Pulmonary artery endothelial cell (primary cell): Measurements from ENCODE around the gene CDC5L. TPM values are rescaled to one million over a fixed set of nuclear protein-coding genes. Genes with fewer than 3 reads are reported as not detected.

Source experiments
- DNase-seq: peaks from one replicate; pipeline ENCODE4 v3.0.0-alpha.2; 2011; ENCODE audit warnings: low read depth, low spot score
- total RNA-seq: library from RNA; depleted of rRNA; stranded (reverse); fragments of >200 nt; gene quantifications from 2 replicates; pipeline ENCODE4 v1.2.3, GENCODE V29; 2014

CDC5L gene
- total RNA-seq, 1 donor from 2014 or later, result 21.1 TPM

GRCh38 chr6:44452725-44453124, 65.2 kb downstream of the CDC5L start:
- no peak for DNase-seq

DNA sequence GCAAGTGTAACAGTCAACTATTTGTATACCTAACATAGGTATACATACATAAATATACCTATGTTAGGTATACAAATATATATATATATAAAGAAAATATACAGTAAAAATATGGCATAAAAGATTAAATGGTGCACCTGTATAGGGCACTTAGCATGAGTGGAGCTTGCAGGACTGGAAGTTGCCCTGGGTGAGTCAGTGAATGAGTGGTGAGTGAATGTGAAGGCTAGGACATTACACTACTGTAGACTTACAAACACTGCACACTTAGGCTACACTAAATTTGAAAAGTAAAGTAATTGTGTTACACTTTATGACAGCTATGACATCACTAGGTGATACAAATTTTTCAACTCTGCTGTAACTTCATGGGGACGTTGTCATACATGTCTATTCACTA, 65.6 kb downstream of the CDC5L start:
- DNase-seq, result no peak

DNA sequence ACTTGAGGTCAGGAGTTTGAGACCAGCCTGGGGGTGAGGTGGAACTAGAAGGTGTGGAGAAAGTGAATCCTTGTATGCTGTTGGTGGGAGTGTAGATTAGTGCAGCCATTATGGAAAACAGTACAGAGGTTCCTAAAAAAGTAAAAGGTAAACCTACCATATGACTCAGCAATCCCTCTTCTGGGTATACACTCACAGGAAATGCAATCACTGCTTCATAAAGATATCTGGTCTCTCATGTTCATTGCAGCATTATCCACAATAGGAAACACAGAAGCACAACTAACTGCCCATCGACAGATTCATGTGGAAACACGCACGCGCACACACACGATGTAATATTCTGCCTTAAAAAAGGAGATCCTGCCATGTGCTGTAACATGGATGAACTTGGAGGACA, 66.7 kb downstream of the CDC5L start:
- no peak for DNase-seq

- DNase-seq, result no peak
Measured at GRCh38 chr6:44456070-44456965, 68.8 kb downstream of the CDC5L start.

- DNase-seq, result no peak
Measured at GRCh38 chr6:44456966-44457292, 69.4 kb downstream of the CDC5L start.

- no peak for DNase-seq
Measured at GRCh38 chr6:44457596-44457995, 70.1 kb downstream of the CDC5L start.

GRCh38 chr6:44458551-44458950, 71.0 kb downstream of the CDC5L start:
- no peak for DNase-seq

DNA sequence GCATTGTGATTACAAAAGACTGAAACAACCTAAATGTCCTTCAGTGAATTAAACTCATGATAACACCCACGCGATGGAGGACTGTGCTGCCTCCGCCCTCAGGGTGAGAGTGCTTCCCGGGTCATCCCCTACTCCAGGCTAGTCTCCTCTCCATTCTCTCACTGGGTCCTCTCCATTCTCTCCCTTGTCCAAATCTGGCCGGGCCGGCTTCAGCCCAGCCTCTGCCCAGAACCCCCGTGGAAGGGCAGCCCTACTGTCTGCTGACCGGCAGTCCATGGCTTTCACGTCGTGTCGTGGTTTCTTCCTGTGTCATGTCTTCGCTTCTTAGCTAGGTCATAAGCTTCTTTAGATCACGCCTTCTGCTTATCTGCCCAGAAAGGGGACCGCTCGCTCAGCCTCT, 74.8 kb downstream of the CDC5L start:
- no peak for DNase-seq

GRCh38 chr6:44462797-44463727, 75.6 kb downstream of the CDC5L start:
- no peak for DNase-seq

- DNase-seq, result no peak
Measured at GRCh38 chr6:44463728-44464450, 76.4 kb downstream of the CDC5L start.

GRCh38 chr6:44464527-44465310, 77.2 kb downstream of the CDC5L start:
- no peak for DNase-seq

DNA sequence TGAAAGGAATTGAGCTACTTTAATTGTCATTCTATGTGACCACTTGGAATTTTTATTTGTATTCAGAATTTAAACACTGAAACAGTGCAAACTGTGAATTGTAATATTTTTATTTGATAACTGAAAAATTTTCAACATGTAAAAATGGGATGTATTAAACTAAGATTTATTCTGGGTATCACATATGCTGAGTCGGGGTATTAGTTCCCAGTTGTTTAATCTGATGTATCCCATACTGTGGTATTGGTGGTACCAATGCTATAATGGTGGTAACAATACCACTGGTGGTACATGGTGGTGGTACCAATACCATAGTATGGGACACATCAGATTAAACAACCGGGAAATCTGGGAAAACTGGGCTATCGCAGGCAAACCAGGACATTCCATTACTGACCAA, 79.4 kb downstream of the CDC5L start:
- no peak for DNase-seq

DNA sequence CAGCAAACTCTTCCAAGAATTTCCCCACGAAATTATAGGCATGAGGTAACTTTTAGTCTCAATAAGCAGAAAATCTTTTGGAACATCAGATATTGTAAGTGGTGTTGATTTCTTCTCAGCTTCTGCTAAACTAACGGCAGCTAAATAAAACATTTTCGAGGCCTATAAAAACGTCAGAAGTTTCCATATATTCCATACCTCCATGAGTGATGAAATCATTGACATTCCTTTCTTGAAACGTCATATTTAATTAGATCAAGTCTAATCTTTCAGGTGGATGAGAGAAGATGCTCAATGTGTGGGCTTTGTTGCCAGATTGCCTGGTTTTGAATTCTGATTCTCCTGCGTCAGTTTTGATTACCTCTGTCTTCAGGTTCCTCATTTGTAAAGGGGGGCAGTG, 81.3 kb downstream of the CDC5L start:
- DNase-seq, result no peak

DNA sequence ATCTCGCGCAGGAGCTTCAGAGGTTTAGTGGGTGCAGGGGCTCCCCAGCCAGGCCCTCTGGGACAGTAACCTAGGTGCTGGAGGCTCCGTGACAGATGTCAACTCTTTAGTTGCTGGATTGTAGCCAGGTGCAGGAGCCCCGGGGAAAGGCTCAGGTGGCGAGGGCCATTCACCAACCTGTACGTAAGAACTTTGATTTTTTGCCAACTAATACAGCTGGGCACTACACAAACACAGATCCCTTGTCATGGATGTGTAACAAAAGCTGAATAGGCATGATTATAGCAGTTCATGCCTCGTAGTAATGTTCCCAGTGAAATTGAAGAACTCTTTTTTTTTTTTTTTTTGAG, 82.6 kb downstream of the CDC5L start:
- DNase-seq, result no peak

GRCh38 chr6:44470746-44471145, 83.2 kb downstream of the CDC5L start:
- DNase-seq, result no peak

DNA sequence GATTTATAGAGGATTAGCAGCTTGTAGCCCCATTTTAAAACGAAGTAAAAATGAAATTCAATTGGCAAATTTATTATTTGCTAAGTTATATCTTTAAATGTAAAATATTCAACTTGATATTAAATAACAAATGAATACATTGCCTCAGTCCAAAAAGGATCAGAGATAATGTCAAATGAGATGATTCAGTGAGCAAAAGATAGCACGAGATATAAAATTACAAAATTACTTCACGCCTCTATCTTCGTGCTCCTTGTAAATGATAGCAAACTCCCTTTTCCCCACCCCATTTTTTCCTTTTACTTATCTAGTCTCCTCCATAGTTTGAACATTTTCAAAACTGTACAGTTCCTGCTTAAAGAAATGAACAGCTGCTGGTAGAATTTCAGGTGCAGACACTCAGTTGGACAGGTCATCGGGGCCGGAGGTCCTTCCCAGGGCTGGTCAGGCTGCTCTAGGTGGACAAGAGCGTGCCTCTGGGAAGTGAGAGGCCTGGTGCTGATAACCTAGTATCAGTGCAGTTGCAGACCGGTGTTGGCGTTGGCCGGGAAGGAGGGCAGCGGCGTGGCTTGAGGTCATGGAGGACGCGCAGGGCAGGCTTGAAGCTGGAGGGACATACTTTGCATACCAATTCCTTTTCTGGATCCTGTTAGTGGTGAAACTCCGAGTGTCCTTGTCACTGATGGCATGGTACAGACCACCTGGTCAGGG, 83.9 kb downstream of the CDC5L start:
- no peak for DNase-seq

DNA sequence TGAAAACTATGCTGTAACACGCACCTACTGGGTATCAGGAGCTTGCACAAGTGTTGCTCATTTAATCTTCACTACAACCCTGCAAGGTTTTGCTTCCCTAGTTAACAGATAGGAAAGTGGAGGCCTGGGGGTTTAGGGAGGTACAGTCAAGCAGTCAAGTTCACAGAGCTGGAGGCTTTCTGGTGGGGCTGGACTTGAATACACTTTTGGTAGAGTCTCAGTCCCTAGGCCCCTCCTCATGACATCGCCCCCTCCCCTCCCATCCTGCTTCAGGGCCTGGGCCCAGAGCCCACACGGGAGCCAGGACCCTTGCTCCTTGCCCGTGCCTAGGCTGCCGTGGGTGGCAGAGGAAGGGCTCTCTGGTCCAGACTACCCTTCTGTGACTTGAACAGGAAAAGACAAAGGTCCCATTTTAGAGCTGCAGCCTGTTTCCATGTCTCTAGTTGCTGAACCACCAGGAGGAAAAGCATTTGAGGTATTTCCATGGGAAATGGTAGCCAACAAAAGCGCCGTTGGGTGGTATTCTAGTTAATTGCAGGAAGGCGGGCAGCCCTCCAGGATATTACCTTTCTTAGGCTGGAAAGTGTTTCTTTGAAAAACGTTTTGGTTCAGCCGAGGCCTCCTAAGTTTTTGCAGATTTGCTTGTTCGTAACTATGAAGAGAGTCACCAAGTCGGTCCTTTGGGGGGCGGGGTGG, 84.9 kb downstream of the CDC5L start:
- DNase-seq, result no peak

GRCh38 chr6:44473393-44474189, 86.1 kb downstream of the CDC5L start:
- no peak for DNase-seq

DNA sequence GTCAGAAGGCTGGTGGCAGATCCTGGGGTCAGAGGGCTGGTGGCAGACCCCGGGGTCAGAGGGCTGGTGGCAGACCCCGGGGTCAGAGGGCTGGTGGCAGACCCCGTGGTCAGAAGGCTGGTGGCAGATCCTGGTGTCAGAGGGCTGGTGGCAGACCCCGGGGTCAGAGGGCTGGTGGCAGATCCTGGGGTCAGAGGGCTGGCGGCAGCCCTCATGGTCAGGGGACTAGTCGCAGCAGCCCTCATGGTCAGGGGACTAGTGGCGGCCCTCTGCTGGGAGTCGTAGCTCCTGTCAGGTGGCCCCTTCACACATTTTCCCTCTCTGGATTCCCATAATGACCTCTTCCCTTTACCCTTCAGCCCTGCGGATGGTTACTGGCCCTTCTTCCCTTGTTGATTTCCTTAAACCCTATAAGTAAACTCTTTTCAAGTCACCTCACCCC, 86.7 kb downstream of the CDC5L start:
- DNase-seq, result no peak
